Measurements from ENCODE around the gene CNTN1. TPM values are rescaled to one million over a fixed set of nuclear protein-coding genes. Genes with fewer than 3 reads are reported as not detected.

The CNTN1 gene
- total RNA-seq, 3 donors from 2014 or later (not counting 1 experiment from before 2014, with no cell fraction given): not detected

DNA sequence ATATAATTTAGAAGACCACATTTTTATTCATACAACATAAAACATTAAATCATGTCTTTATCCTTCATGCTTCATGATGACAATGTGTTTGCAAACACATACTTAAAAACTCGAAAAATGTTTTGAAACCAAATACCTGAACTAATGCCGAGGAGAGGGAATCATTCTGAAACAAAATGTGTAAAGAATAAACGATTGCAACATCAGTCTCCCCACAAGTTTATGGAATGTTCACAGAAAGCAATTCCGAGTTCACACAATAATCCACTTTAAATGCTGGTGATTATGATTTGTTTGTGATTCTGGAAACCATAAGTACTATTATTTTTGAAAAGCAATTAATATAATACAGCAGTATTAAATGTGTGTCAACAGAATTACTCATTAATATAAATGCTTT, 411.4 kb downstream of the CNTN1 start:
- Mint-ChIP-seq H3K36me3 (no peaks in the 10 kb centered on the region), H3K9me3 (peaks cover 10% of the 10 kb centered on the region in 2 donors), H3K4me1 (no peaks in the 10 kb centered on the region), H3K27ac (no peak overlapping the region), H3K27me3 (ENCODE audit: low read depth in 2 of 2) (no peaks in the 10 kb centered on the region), H3K4me3 (no peak overlapping the region)
- H3K36me3 ChIP-seq (ENCODE audit: control insufficient read depth, insufficient read depth, low read length): no peaks in the 10 kb centered on the region
- H3K4me3 ChIP-seq (ENCODE audit: low read length): no peak overlapping the region
- ATAC-seq: no peak
- H3K4me1 ChIP-seq (ENCODE audit: control insufficient read depth, insufficient read depth, low read length): no peaks in the 10 kb centered on the region
- H3K27me3 ChIP-seq (ENCODE audit: control insufficient read depth, insufficient read depth, low read length): no peaks in the 10 kb centered on the region
- TF ChIP-seq, protein P1, sequence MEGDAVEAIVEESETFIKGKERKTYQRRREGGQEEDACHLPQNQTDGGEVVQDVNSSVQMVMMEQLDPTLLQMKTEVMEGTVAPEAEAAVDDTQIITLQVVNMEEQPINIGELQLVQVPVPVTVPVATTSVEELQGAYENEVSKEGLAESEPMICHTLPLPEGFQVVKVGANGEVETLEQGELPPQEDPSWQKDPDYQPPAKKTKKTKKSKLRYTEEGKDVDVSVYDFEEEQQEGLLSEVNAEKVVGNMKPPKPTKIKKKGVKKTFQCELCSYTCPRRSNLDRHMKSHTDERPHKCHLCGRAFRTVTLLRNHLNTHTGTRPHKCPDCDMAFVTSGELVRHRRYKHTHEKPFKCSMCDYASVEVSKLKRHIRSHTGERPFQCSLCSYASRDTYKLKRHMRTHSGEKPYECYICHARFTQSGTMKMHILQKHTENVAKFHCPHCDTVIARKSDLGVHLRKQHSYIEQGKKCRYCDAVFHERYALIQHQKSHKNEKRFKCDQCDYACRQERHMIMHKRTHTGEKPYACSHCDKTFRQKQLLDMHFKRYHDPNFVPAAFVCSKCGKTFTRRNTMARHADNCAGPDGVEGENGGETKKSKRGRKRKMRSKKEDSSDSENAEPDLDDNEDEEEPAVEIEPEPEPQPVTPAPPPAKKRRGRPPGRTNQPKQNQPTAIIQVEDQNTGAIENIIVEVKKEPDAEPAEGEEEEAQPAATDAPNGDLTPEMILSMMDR (IDR thresholded peaks at IDR 0.05): no peak
- H3K9me3 ChIP-seq (ENCODE audit: control insufficient read depth, insufficient read depth, low read length): no peaks in the 10 kb centered on the region
- H3K27ac ChIP-seq (ENCODE audit: low read length): no peak overlapping the region
- 93% methylated on average over 3 of the region's 4 CpGs for WGBS (ENCODE audit: insufficient coverage)
- intact Hi-C loops (cut with micrococcal nuclease): no loop called here
- DNase-seq: no peak

DNA sequence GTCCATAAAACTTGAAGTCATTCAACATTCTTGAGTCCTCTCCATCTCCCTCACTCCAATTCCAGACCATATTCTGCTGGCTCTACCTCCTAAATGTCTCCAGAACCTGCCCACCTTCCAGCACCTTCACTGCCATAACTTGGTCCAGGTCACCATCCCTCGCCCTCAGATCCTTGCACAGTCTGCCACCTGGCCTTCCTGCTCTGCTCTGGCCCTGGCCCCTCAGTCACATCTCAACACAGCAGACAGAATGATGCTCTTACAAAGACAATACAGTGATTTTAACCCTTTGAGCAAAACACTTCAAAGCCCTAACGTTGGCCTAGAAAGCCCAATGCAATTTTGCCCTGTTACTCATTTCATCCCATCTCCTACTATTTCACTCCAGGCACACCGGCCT, 414.1 kb downstream of the CNTN1 start:
- Histone ChIP-seq H3K4me1 (ENCODE audit: control insufficient read depth, insufficient read depth, low read length) (no peaks in the 10 kb centered on the region), H3K36me3 (ENCODE audit: control insufficient read depth, insufficient read depth, low read length) (no peaks in the 10 kb centered on the region), H3K4me3 (ENCODE audit: low read length) (no peak overlapping the region), H3K27me3 (ENCODE audit: control insufficient read depth, insufficient read depth, low read length) (no peaks in the 10 kb centered on the region), H3K9me3 (ENCODE audit: control insufficient read depth, insufficient read depth, low read length) (no peaks in the 10 kb centered on the region), H3K27ac (ENCODE audit: low read length) (no peak overlapping the region)
- no peak overlapping the region for H3K27ac Mint-ChIP-seq
- H3K9me3 Mint-ChIP-seq: peaks cover 9 to 13% of the 10 kb centered on the region in 2 donors
- TF ChIP-seq, protein P1 (IDR thresholded peaks at IDR 0.05): no peak
- no peaks in the 10 kb centered on the region for H3K27me3 Mint-ChIP-seq (ENCODE audit: low read depth in 2 of 2)
- H3K4me1 Mint-ChIP-seq: no peaks in the 10 kb centered on the region
- WGBS (ENCODE audit: insufficient coverage): 75% methylated on average over 3 of the region's 3 CpGs
- ATAC-seq (no peak), DNase-seq (no peak)
- intact Hi-C loops (cut with micrococcal nuclease): no loop called here
- H3K36me3 Mint-ChIP-seq: no peaks in the 10 kb centered on the region
- no peak overlapping the region for H3K4me3 Mint-ChIP-seq

- H3K4me1 Mint-ChIP-seq: no peaks in the 10 kb centered on the region
- intact Hi-C loops (cut with micrococcal nuclease): no loop called here
- no peaks in the 10 kb centered on the region for H3K36me3 Mint-ChIP-seq
- Histone ChIP-seq H3K4me3 (ENCODE audit: low read length) (no peak overlapping the region), H3K27ac (ENCODE audit: low read length) (no peak overlapping the region), H3K36me3 (ENCODE audit: control insufficient read depth, insufficient read depth, low read length) (no peaks in the 10 kb centered on the region), H3K27me3 (ENCODE audit: control insufficient read depth, insufficient read depth, low read length) (no peaks in the 10 kb centered on the region), H3K9me3 (ENCODE audit: control insufficient read depth, insufficient read depth, low read length) (no peaks in the 10 kb centered on the region), H3K4me1 (ENCODE audit: control insufficient read depth, insufficient read depth, low read length) (no peaks in the 10 kb centered on the region)
- WGBS (ENCODE audit: insufficient coverage): 74% methylated on average over 4 of the region's 4 CpGs
- H3K27me3 Mint-ChIP-seq (ENCODE audit: low read depth in 2 of 2): no peaks in the 10 kb centered on the region
- H3K9me3 Mint-ChIP-seq: peaks cover 9 to 16% of the 10 kb centered on the region in 2 donors
- H3K4me3 Mint-ChIP-seq: no peak overlapping the region
- ATAC-seq (no peak), DNase-seq (no peak)
- TF ChIP-seq, protein P1 (IDR thresholded peaks at IDR 0.05): no peak
- no peak overlapping the region for H3K27ac Mint-ChIP-seq
These were observed 415.8 kb downstream of the CNTN1 start for GRCh38 chr12:41108032-41108431.

- no peak overlapping the region for H3K27ac ChIP-seq (ENCODE audit: low read length)
- Mint-ChIP-seq H3K4me1 (no peaks in the 10 kb centered on the region), H3K27ac (no peak overlapping the region), H3K27me3 (ENCODE audit: low read depth in 2 of 2) (no peaks in the 10 kb centered on the region), H3K4me3 (no peak overlapping the region), H3K36me3 (no peaks in the 10 kb centered on the region), H3K9me3 (peaks cover 5 to 16% of the 10 kb centered on the region in 2 donors)
- no peak overlapping the region for H3K4me3 ChIP-seq (ENCODE audit: low read length)
- TF ChIP-seq, protein P1 (IDR thresholded peaks at IDR 0.05): no peak
- H3K9me3 ChIP-seq (ENCODE audit: control insufficient read depth, insufficient read depth, low read length): no peaks in the 10 kb centered on the region
- WGBS (ENCODE audit: insufficient coverage): 75% methylated on average over 2 of the region's 2 CpGs
- H3K27me3 ChIP-seq (ENCODE audit: control insufficient read depth, insufficient read depth, low read length): no peaks in the 10 kb centered on the region
- intact Hi-C loops (cut with micrococcal nuclease): no loop called here
- ATAC-seq: no peak
- no peaks in the 10 kb centered on the region for H3K4me1 ChIP-seq (ENCODE audit: control insufficient read depth, insufficient read depth, low read length)
- H3K36me3 ChIP-seq (ENCODE audit: control insufficient read depth, insufficient read depth, low read length): no peaks in the 10 kb centered on the region
- no peak for DNase-seq
These were observed 420.7 kb downstream of the CNTN1 start for GRCh38 chr12:41112903-41113302.
